ENCODE measurements around the gene HHAT.
A peak's percentile ranks its signal among the peaks of the same experiment; 100 is the strongest.

HHAT gene

GRCh38 chr1:210558302-210558701 lies 229.6 kb downstream of the HHAT start:
- Histone ChIP-seq H3K27me3 (replicated peaks; ENCODE audit: control insufficient read depth, insufficient read depth, low read length) (no peaks in the 10 kb centered on the region), H3K36me3 (ENCODE audit: control insufficient read depth, insufficient read depth, low read length, severe bottlenecking) (no peaks in the 10 kb centered on the region), H3K4me3 (ENCODE audit: low read length) (no peak overlapping the region), H3K9ac (ENCODE audit: low read length) (no peak overlapping the region), H3K4me1 (ENCODE audit: control insufficient read depth, insufficient read depth, low read length) (no peaks in the 10 kb centered on the region), H3K9me3 (ENCODE audit: control insufficient read depth, low read length) (no peaks in the 10 kb centered on the region)
- DNase-seq (ENCODE audit: low read depth) = peak; percentile 28

GRCh38 chr1:210565306-210565705 lies 236.6 kb downstream of the HHAT start:
- Histone ChIP-seq H3K27me3 (replicated peaks; ENCODE audit: control insufficient read depth, insufficient read depth, low read length) (no peaks in the 10 kb centered on the region), H3K4me1 (ENCODE audit: control insufficient read depth, insufficient read depth, low read length) (no peaks in the 10 kb centered on the region), H3K9ac (ENCODE audit: low read length) (no peak overlapping the region), H3K36me3 (ENCODE audit: control insufficient read depth, insufficient read depth, low read length, severe bottlenecking) (no peaks in the 10 kb centered on the region), H3K9me3 (ENCODE audit: control insufficient read depth, low read length) (no peaks in the 10 kb centered on the region), H3K4me3 (ENCODE audit: low read length) (no peak overlapping the region)
- peak; percentile 40 for DNase-seq (ENCODE audit: low read depth)

- H3K4me1 ChIP-seq (ENCODE audit: control insufficient read depth, insufficient read depth, low read length) = no peaks in the 10 kb centered on the region
- no peaks in the 10 kb centered on the region for H3K9me3 ChIP-seq (ENCODE audit: control insufficient read depth, low read length)
- H3K27me3 ChIP-seq (replicated peaks; ENCODE audit: control insufficient read depth, insufficient read depth, low read length) = no peaks in the 10 kb centered on the region
- H3K9ac ChIP-seq (ENCODE audit: low read length) = no peak overlapping the region
- DNase-seq (ENCODE audit: low read depth) = no peak
- no peaks in the 10 kb centered on the region for H3K36me3 ChIP-seq (ENCODE audit: control insufficient read depth, insufficient read depth, low read length, severe bottlenecking)
- H3K4me3 ChIP-seq (ENCODE audit: low read length) = no peak overlapping the region
Observed at GRCh38 chr1:210568631-210569030, 239.9 kb downstream of the HHAT start.

GRCh38 chr1:210570116-210570515 lies 241.4 kb downstream of the HHAT start:
- Histone ChIP-seq H3K27me3 (replicated peaks; ENCODE audit: control insufficient read depth, insufficient read depth, low read length) (no peaks in the 10 kb centered on the region), H3K36me3 (ENCODE audit: control insufficient read depth, insufficient read depth, low read length, severe bottlenecking) (no peaks in the 10 kb centered on the region), H3K9ac (ENCODE audit: low read length) (no peak overlapping the region), H3K4me3 (ENCODE audit: low read length) (no peak overlapping the region), H3K4me1 (ENCODE audit: control insufficient read depth, insufficient read depth, low read length) (no peaks in the 10 kb centered on the region), H3K9me3 (ENCODE audit: control insufficient read depth, low read length) (no peaks in the 10 kb centered on the region)
- no peak for DNase-seq (ENCODE audit: low read depth)

GRCh38 chr1:210571356-210572284 lies 242.9 kb downstream of the HHAT start:
- Histone ChIP-seq H3K9me3 (ENCODE audit: control insufficient read depth, low read length) (peaks cover 1% of the 10 kb centered on the region), H3K36me3 (ENCODE audit: control insufficient read depth, insufficient read depth, low read length, severe bottlenecking) (no peaks in the 10 kb centered on the region), H3K27me3 (replicated peaks; ENCODE audit: control insufficient read depth, insufficient read depth, low read length) (no peaks in the 10 kb centered on the region), H3K4me3 (ENCODE audit: low read length) (no peak overlapping the region), H3K4me1 (ENCODE audit: control insufficient read depth, insufficient read depth, low read length) (no peaks in the 10 kb centered on the region), H3K9ac (ENCODE audit: low read length) (no peak overlapping the region)
- DNase-seq (ENCODE audit: low read depth) = no peak

GRCh38 chr1:210573141-210573540 lies 244.4 kb downstream of the HHAT start:
- H3K4me3 ChIP-seq (ENCODE audit: low read length) = no peak overlapping the region
- H3K9ac ChIP-seq (ENCODE audit: low read length) = no peak overlapping the region
- H3K4me1 ChIP-seq (ENCODE audit: control insufficient read depth, insufficient read depth, low read length) = no peaks in the 10 kb centered on the region
- peaks cover 8% of the 10 kb centered on the region for H3K9me3 ChIP-seq (ENCODE audit: control insufficient read depth, low read length)
- no peak for DNase-seq (ENCODE audit: low read depth)
- no peaks in the 10 kb centered on the region for H3K27me3 ChIP-seq (replicated peaks; ENCODE audit: control insufficient read depth, insufficient read depth, low read length)
- no peaks in the 10 kb centered on the region for H3K36me3 ChIP-seq (ENCODE audit: control insufficient read depth, insufficient read depth, low read length, severe bottlenecking)

- H3K4me3 ChIP-seq (ENCODE audit: low read length) = no peak overlapping the region
- DNase-seq (ENCODE audit: low read depth) = no peak
- H3K27me3 ChIP-seq (replicated peaks; ENCODE audit: control insufficient read depth, insufficient read depth, low read length) = peaks cover 5% of the 10 kb centered on the region
Observed at GRCh38 chr1:210582205-210582970, 253.7 kb downstream of the HHAT start.

GRCh38 chr1:210584439-210585113 lies 255.9 kb downstream of the HHAT start:
- Histone ChIP-seq H3K36me3 (ENCODE audit: control insufficient read depth, insufficient read depth, low read length, severe bottlenecking) (no peaks in the 10 kb centered on the region), H3K4me3 (ENCODE audit: low read length) (no peak overlapping the region), H3K9ac (ENCODE audit: low read length) (no peak overlapping the region), H3K4me1 (ENCODE audit: control insufficient read depth, insufficient read depth, low read length) (peaks cover 13% of the 10 kb centered on the region), H3K9me3 (ENCODE audit: control insufficient read depth, low read length) (no peaks in the 10 kb centered on the region), H3K27me3 (replicated peaks; ENCODE audit: control insufficient read depth, insufficient read depth, low read length) (peaks cover 5% of the 10 kb centered on the region)
- DNase-seq (ENCODE audit: low read depth) = peak; percentile 93

More at GRCh38 chr1:210582205-210582970, 253.7 kb downstream of the HHAT start:
- Histone ChIP-seq H3K9ac (ENCODE audit: low read length) (no peak overlapping the region), H3K9me3 (ENCODE audit: control insufficient read depth, low read length) (no peaks in the 10 kb centered on the region), H3K4me1 (ENCODE audit: control insufficient read depth, insufficient read depth, low read length) (peaks cover 8% of the 10 kb centered on the region), H3K36me3 (ENCODE audit: control insufficient read depth, insufficient read depth, low read length, severe bottlenecking) (no peaks in the 10 kb centered on the region)

- DNase-seq (ENCODE audit: low read depth) = no peak
- H3K9me3 ChIP-seq (ENCODE audit: control insufficient read depth, low read length) = no peaks in the 10 kb centered on the region
- H3K4me3 ChIP-seq (ENCODE audit: low read length) = no peak overlapping the region
- H3K27me3 ChIP-seq (replicated peaks; ENCODE audit: control insufficient read depth, insufficient read depth, low read length) = peaks cover 1% of the 10 kb centered on the region
- H3K9ac ChIP-seq (ENCODE audit: low read length) = no peak overlapping the region
- no peaks in the 10 kb centered on the region for H3K36me3 ChIP-seq (ENCODE audit: control insufficient read depth, insufficient read depth, low read length, severe bottlenecking)
- H3K4me1 ChIP-seq (ENCODE audit: control insufficient read depth, insufficient read depth, low read length) = peaks cover 13% of the 10 kb centered on the region
Observed at GRCh38 chr1:210586771-210587170, 258.1 kb downstream of the HHAT start.

- peaks cover 13% of the 10 kb centered on the region for H3K4me1 ChIP-seq (ENCODE audit: control insufficient read depth, insufficient read depth, low read length)
- H3K9ac ChIP-seq (ENCODE audit: low read length) = no peak overlapping the region
- H3K27me3 ChIP-seq (replicated peaks; ENCODE audit: control insufficient read depth, insufficient read depth, low read length) = no peaks in the 10 kb centered on the region
- no peak overlapping the region for H3K4me3 ChIP-seq (ENCODE audit: low read length)
- no peak for DNase-seq (ENCODE audit: low read depth)
- H3K9me3 ChIP-seq (ENCODE audit: control insufficient read depth, low read length) = no peaks in the 10 kb centered on the region
- no peaks in the 10 kb centered on the region for H3K36me3 ChIP-seq (ENCODE audit: control insufficient read depth, insufficient read depth, low read length, severe bottlenecking)
Observed at GRCh38 chr1:210587566-210587965, 258.9 kb downstream of the HHAT start.

GRCh38 chr1:210588357-210588756 lies 259.7 kb downstream of the HHAT start:
- DNase-seq (ENCODE audit: low read depth) = no peak

More at GRCh38 chr1:210588357-210588756, 259.7 kb downstream of the HHAT start:
- Histone ChIP-seq H3K4me3 (ENCODE audit: low read length) (no peak overlapping the region), H3K9ac (ENCODE audit: low read length) (no peak overlapping the region), H3K4me1 (ENCODE audit: control insufficient read depth, insufficient read depth, low read length) (peaks cover 13% of the 10 kb centered on the region), H3K9me3 (ENCODE audit: control insufficient read depth, low read length) (no peaks in the 10 kb centered on the region), H3K36me3 (ENCODE audit: control insufficient read depth, insufficient read depth, low read length, severe bottlenecking) (no peaks in the 10 kb centered on the region), H3K27me3 (replicated peaks; ENCODE audit: control insufficient read depth, insufficient read depth, low read length) (no peaks in the 10 kb centered on the region)

Data from adipocyte (in vitro differentiated cells).